BE2C (cell line): Measurements from ENCODE around the gene XPC.

ENCODE experiments used
- DNase-seq: peaks from one replicate; pipeline ENCODE4 v3.0.0-alpha.2; 2020
- H3K27me3 ChIP-seq: fragments of 250-450 bp; sonication (Bioruptor Pico); 2 replicates; pipeline ENCODE4 v1.5.1; 2020; ENCODE audit warnings: mild to moderate bottlenecking
- H3K36me3 ChIP-seq: fragments of 250-450 bp; sonication (Bioruptor Pico); 2 replicates; pipeline ENCODE4 v1.5.1; 2020; ENCODE audit warnings: mild to moderate bottlenecking
- H3K4me1 ChIP-seq: fragments of 250-450 bp; sonication (Bioruptor Pico); 2 replicates; pipeline ENCODE4 v1.5.1; 2020
- H3K4me3 ChIP-seq: 2 replicates; pipeline ENCODE4 v1.5.1; 2011; ENCODE audit warnings: low read depth, low read length
- H3K9me3 ChIP-seq: fragments of 250-450 bp; sonication (Bioruptor Pico); 2 replicates; pipeline ENCODE4 v1.5.1; 2020
- CTCF ChIP-seq: IDR thresholded peaks from 2 replicates; pipeline ENCODE4 v1.5.1; 2012; ENCODE audit warnings: mild to moderate bottlenecking, low read depth, low read length

Gene XPC

GRCh38 chr3:14181253-14181652 lies 2.9 kb upstream of the XPC start:
- no peak for DNase-seq
- Histone ChIP-seq H3K4me1 (no peaks in the 10 kb centered on the region), H3K4me3 (no peak overlapping the region), H3K27me3 (no peaks in the 10 kb centered on the region), H3K36me3 (no peaks in the 10 kb centered on the region; the same call in none of the 2 replicates), H3K9me3 (no peaks in the 10 kb centered on the region)
- no peak for TF ChIP-seq CTCF

- TF ChIP-seq CTCF: no peak
- Histone ChIP-seq H3K9me3 (no peaks in the 10 kb centered on the region), H3K36me3 (no peaks in the 10 kb centered on the region; the same call in none of the 2 replicates), H3K27me3 (no peaks in the 10 kb centered on the region), H3K4me1 (no peaks in the 10 kb centered on the region), H3K4me3 (no peak overlapping the region; the same call in 1 of the 2 replicates)
- DNase-seq: no peak
Observed at GRCh38 chr3:14179795-14180194, 1.4 kb upstream of the XPC start.

GRCh38 chr3:14179114-14179465 lies 689 bp upstream of the XPC start:
- Histone ChIP-seq H3K36me3 (no peaks in the 10 kb centered on the region; the same call in none of the 2 replicates), H3K4me1 (no peaks in the 10 kb centered on the region), H3K4me3 (peak overlapping the region; percentile 97), H3K9me3 (no peaks in the 10 kb centered on the region), H3K27me3 (no peaks in the 10 kb centered on the region)
- DNase-seq: no peak
- no peak for TF ChIP-seq CTCF

- Histone ChIP-seq H3K4me3 (peak overlapping the region; percentile 97), H3K4me1 (no peaks in the 10 kb centered on the region), H3K36me3 (no peaks in the 10 kb centered on the region; the same call in 1 of the 2 replicates), H3K27me3 (no peaks in the 10 kb centered on the region), H3K9me3 (no peaks in the 10 kb centered on the region)
- no peak for TF ChIP-seq CTCF
- DNase-seq: no peak
Observed at GRCh38 chr3:14177580-14178246, 688 bp downstream of the XPC start.

GRCh38 chr3:14175383-14176037 lies 2.9 kb downstream of the XPC start:
- Histone ChIP-seq H3K27me3 (no peaks in the 10 kb centered on the region), H3K4me3 (no peak overlapping the region), H3K9me3 (no peaks in the 10 kb centered on the region), H3K36me3 (no peaks in the 10 kb centered on the region), H3K4me1 (no peaks in the 10 kb centered on the region)
- no peak for TF ChIP-seq CTCF
- DNase-seq: no peak

- no peak overlapping the region for H3K4me3 ChIP-seq
- no peaks in the 10 kb centered on the region; the same call in 1 of the 2 replicates for H3K36me3 ChIP-seq
- no peaks in the 10 kb centered on the region for H3K4me1 ChIP-seq
- no peak for TF ChIP-seq CTCF
- no peaks in the 10 kb centered on the region for H3K27me3 ChIP-seq
- no peak for DNase-seq
- H3K9me3 ChIP-seq: no peaks in the 10 kb centered on the region
Observed at GRCh38 chr3:14174483-14174882, 3.9 kb downstream of the XPC start.
